H9 (cell line): ENCODE data around the gene NFIX. TPM values are rescaled to one million over a fixed set of nuclear protein-coding genes. Genes with fewer than 3 reads are reported as not detected.
A peak's percentile ranks its signal among the peaks of the same experiment; 100 is the strongest.

Experiments
- DNase-seq: peaks from one replicate; pipeline ENCODE4 v3.0.0-alpha.2; 2017
- H2AFZ ChIP-seq: one replicate; pipeline ENCODE4 v1.6.1; 2013; ENCODE audit warnings: mild to moderate bottlenecking, low read length, control low read depth, moderate library complexity
- H2AK5ac ChIP-seq: 2 replicates; pipeline ENCODE4 v1.6.1; 2013; ENCODE audit warnings: low read length, control low read depth, mixed read lengths; ENCODE audit not compliant: insufficient read length
- H2BK120ac ChIP-seq: one replicate; pipeline ENCODE4 v1.6.1; 2013; ENCODE audit warnings: low read depth, mild to moderate bottlenecking, low read length, control low read depth, inconsistent platforms; ENCODE audit not compliant: poor library complexity, severe bottlenecking
- H2BK12ac ChIP-seq: 2 replicates; pipeline ENCODE4 v1.6.1; 2013; ENCODE audit warnings: low read length, control low read depth, mixed read lengths, low read depth; ENCODE audit not compliant: insufficient read length
- H2BK15ac ChIP-seq: 2 replicates; pipeline ENCODE4 v1.6.1; 2013; ENCODE audit warnings: low read depth, low read length, control low read depth
- H2BK20ac ChIP-seq: one replicate; pipeline ENCODE4 v1.6.1; 2013; ENCODE audit warnings: low read depth, mild to moderate bottlenecking, low read length, control low read depth, inconsistent platforms; ENCODE audit not compliant: poor library complexity, severe bottlenecking
- H2BK5ac ChIP-seq: 2 replicates; pipeline ENCODE4 v1.6.1; 2013; ENCODE audit warnings: low read length, control low read depth, mixed read lengths; ENCODE audit not compliant: insufficient read length
- H3K14ac ChIP-seq: 2 replicates; pipeline ENCODE4 v1.6.1; 2013; ENCODE audit warnings: low read length, control low read depth; ENCODE audit not compliant: insufficient read depth
- H3K18ac ChIP-seq: 2 replicates; pipeline ENCODE4 v1.6.1; 2013; ENCODE audit warnings: low read depth, mild to moderate bottlenecking, mixed read lengths, low read length, control low read depth; ENCODE audit not compliant: insufficient read length
- H3K23ac ChIP-seq: 2 replicates; pipeline ENCODE4 v1.6.1; 2013; ENCODE audit warnings: low read length, control low read depth, mixed read lengths, low read depth; ENCODE audit not compliant: insufficient read length
- H3K23me2 ChIP-seq: 2 replicates; pipeline ENCODE4 v1.6.1; 2013; ENCODE audit warnings: low read depth, mild to moderate bottlenecking, mixed read lengths, low read length, control low read depth; ENCODE audit not compliant: insufficient read length, poor library complexity, severe bottlenecking
- H3K27ac ChIP-seq: 2 replicates; pipeline ENCODE4 v1.5.1; 2013; ENCODE audit warnings: low read length, control low read depth, mixed read lengths, low read depth; ENCODE audit not compliant: insufficient read length
- H3K27me3 ChIP-seq: 2 replicates; pipeline ENCODE4 v1.6.1; 2013; ENCODE audit warnings: low read length, control low read depth, inconsistent platforms; ENCODE audit not compliant: insufficient read depth
- H3K4ac ChIP-seq: 2 replicates; pipeline ENCODE4 v1.6.1; 2013; ENCODE audit warnings: low read depth, mild to moderate bottlenecking, control low read depth, inconsistent platforms, low read length, moderate library complexity
- H3K4me1 ChIP-seq: 2 replicates; pipeline ENCODE4 v1.6.1; 2013; ENCODE audit warnings: low read length, control low read depth, inconsistent platforms; ENCODE audit not compliant: insufficient read depth
- H3K4me2 ChIP-seq: 2 replicates; pipeline ENCODE4 v1.6.1; 2013; ENCODE audit warnings: low read length, control low read depth, mixed read lengths; ENCODE audit not compliant: insufficient read length, insufficient read depth
- H3K56ac ChIP-seq: 2 replicates; pipeline ENCODE4 v1.6.1; 2013; ENCODE audit warnings: low read depth, mild to moderate bottlenecking, mixed read lengths, low read length, control low read depth; ENCODE audit not compliant: insufficient read length
- H3K79me1 ChIP-seq: 2 replicates; pipeline ENCODE4 v1.6.1; 2013; ENCODE audit warnings: low read depth, mild to moderate bottlenecking, moderate library complexity, low read length, control low read depth, inconsistent platforms; ENCODE audit not compliant: insufficient read depth, poor library complexity, severe bottlenecking
- H3K79me2 ChIP-seq: 2 replicates; pipeline ENCODE4 v1.6.1; 2013; ENCODE audit warnings: low read length, control low read depth, inconsistent platforms; ENCODE audit not compliant: insufficient read depth
- H3K9ac ChIP-seq: 2 replicates; pipeline ENCODE4 v1.6.1; 2013; ENCODE audit warnings: low read length, control low read depth, mixed read lengths; ENCODE audit not compliant: insufficient read length; ENCODE audit errors: extremely low read depth
- H3K9me3 ChIP-seq: one replicate; pipeline ENCODE4 v1.6.1; 2013; ENCODE audit warnings: low read depth, low read length, inconsistent platforms; ENCODE audit not compliant: control insufficient read depth
- H3T11ph ChIP-seq: one replicate; pipeline ENCODE4 v1.6.1; 2013; ENCODE audit warnings: mild to moderate bottlenecking, low read length, control low read depth, inconsistent platforms
- H4K20me1 ChIP-seq: one replicate; pipeline ENCODE4 v1.6.1; 2013; ENCODE audit not compliant: control insufficient read depth, insufficient read length, insufficient read depth
- H4K5ac ChIP-seq: 2 replicates; pipeline ENCODE4 v1.6.1; 2013; ENCODE audit warnings: low read depth, mild to moderate bottlenecking, mixed read lengths, low read length, control low read depth; ENCODE audit not compliant: insufficient read length
- H4K8ac ChIP-seq: replicated peaks from 2 replicates; pipeline ENCODE4 v1.6.1; 2013; ENCODE audit warnings: low read length, control low read depth, mixed read lengths, low read depth; ENCODE audit not compliant: insufficient read length
- H4K91ac ChIP-seq: 2 replicates; pipeline ENCODE4 v1.6.1; 2013; ENCODE audit warnings: low read depth, mild to moderate bottlenecking, moderate library complexity, mixed read lengths, low read length, control low read depth; ENCODE audit not compliant: insufficient read length
- H3K27ac Mint-ChIP-seq, 3 experiments: 2 replicates in 2 of 3; 3 replicates in 1 of 3; pipeline ENCODE4 v1.8.0; 2020 to 2021; ENCODE audit warnings: mixed read lengths in 3 of 3, mild to moderate bottlenecking in 1 of 3, moderate library complexity in 1 of 3
- H3K27me3 Mint-ChIP-seq: 2 replicates; pipeline ENCODE4 v1.8.0; 2021; ENCODE audit warnings: low read depth, mild to moderate bottlenecking, moderate library complexity, mixed read lengths
- H3K36me3 Mint-ChIP-seq, 3 experiments: 2 replicates in 2 of 3; 3 replicates in 1 of 3; pipeline ENCODE4 v1.8.0; 2020 to 2021; ENCODE audit warnings: low read depth in 3 of 3, mixed read lengths in 3 of 3; ENCODE audit not compliant: insufficient read depth in 1 of 3
- H3K4me1 Mint-ChIP-seq, 2 experiments: 2 replicates each; pipeline ENCODE4 v1.8.0; 2020; ENCODE audit warnings: mixed read lengths in 2 of 2
- H3K4me3 Mint-ChIP-seq, 2 experiments: 2 replicates in 1 of 2; 3 replicates in 1 of 2; pipeline ENCODE4 v1.8.0; 2020 to 2021; ENCODE audit warnings: mild to moderate bottlenecking in 2 of 2, mixed read lengths in 2 of 2, moderate library complexity in 1 of 2
- H3K9me3 Mint-ChIP-seq, 2 experiments: 2 replicates in 1 of 2; 3 replicates in 1 of 2; pipeline ENCODE4 v1.8.0; 2020; ENCODE audit warnings: mild to moderate bottlenecking in 2 of 2, mixed read lengths in 2 of 2, moderate library complexity in 1 of 2
- CTCF ChIP-seq: fragments of 200-600 bp; sonication (generic); conservative IDR thresholded peaks from 3 replicates; pipeline ENCODE4 v1.8.0; 2021; ENCODE audit warnings: antibody characterized with exemption, mild to moderate bottlenecking
- WGBS: extraction: QIAGEN DNeasy Blood & Tissue Kit; methylation state at CpG from one replicate; pipeline ENCODE4 v1.1.7; 2013; ENCODE audit warnings: missing lambda C conversion rate, low lambda C conversion rate, mixed read lengths; ENCODE audit not compliant: insufficient read length; ENCODE audit errors: extremely low coverage; 5-methylcytosine and 5-hydroxymethylcytosine counted together
- total RNA-seq: library from RNA; stranded (reverse); gene quantifications from 2 replicates; pipeline ENCODE4 v1.2.1, GENCODE V29; 2021

NFIX gene
- total RNA-seq, 1 experiment from 2014 or later = 0.31 TPM

DNA sequence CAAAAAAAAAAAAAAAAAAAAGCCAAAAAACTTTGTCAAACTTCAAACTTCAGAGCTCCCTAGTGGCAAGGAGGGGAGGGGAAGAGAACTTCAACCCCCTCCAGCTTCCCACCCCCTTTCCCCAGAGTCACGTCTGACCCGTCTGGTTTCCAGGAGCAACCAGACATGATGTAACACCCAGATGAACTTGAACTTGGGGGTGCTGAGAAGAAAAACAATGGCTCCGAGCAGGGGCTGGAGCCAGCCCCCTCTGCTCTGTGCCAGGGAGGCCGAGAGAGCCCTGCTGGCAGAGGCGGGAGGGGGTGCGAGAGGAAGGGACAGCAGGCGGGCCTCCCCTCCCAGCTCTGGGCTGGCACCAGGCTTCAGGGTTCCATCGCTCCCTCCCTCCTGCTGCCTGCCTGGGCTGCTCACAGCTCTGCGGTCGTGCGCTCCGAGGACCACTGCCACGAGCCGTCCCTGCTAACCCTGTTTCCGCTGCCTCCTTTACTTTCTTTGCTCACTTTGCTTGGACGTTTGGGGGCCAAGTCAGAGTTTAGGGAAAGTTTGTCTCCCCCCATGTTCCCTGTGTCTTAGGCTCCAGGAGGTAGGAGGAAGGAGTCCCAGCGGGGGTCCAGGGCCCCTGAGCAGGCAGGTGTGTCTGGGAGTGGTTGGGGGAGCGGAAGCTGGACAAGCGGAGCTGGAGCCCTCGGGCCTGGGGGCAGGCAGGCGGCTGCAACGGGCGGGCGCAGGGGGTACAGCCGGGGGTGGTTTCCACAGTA, 96.3 kb downstream of the NFIX start:
- H3K9me3 Mint-ChIP-seq = no peaks in the 10 kb centered on the region
- H3K4me2 ChIP-seq = no peak overlapping the region
- H4K5ac ChIP-seq = no peak overlapping the region
- no peak for TF ChIP-seq CTCF
- H2AFZ ChIP-seq = no peak overlapping the region
- H2BK20ac ChIP-seq = no peak overlapping the region
- H2BK12ac ChIP-seq = no peak overlapping the region
- H3K4me1 ChIP-seq = 0 out of 2 replicates have a peak, but pooled peaks cover 2% of the 10 kb centered on the region
- H3K18ac ChIP-seq = no peak overlapping the region
- DNase-seq = peak; percentile 59
- no CpG with 5 or more reads among the region's 25 CpGs for WGBS
- H3K79me1 ChIP-seq = no peaks in the 10 kb centered on the region
- no peak overlapping the region for H3T11ph ChIP-seq
- H2AK5ac ChIP-seq = no peak overlapping the region
- no peaks in the 10 kb centered on the region for H3K9me3 ChIP-seq
- H3K27ac ChIP-seq = no peak overlapping the region
- peak overlapping the region; percentile 5 to 57; a peak in 3 of 5 replicates for H3K4me3 Mint-ChIP-seq
- no peak overlapping the region for H2BK15ac ChIP-seq
- no peak overlapping the region for H3K4ac ChIP-seq
- peaks cover 27 to 37% of the 10 kb centered on the region in 2 experiments for H3K4me1 Mint-ChIP-seq
- H3K27me3 ChIP-seq = peaks cover 6% of the 10 kb centered on the region; the same call in 1 of the 2 replicates
- no peak overlapping the region; a peak in 1 of 7 replicates for H3K27ac Mint-ChIP-seq
- no peaks in the 10 kb centered on the region for H3K79me2 ChIP-seq
- H3K36me3 Mint-ChIP-seq = no peaks in the 10 kb centered on the region
- no peak overlapping the region for H2BK5ac ChIP-seq
- no peaks in the 10 kb centered on the region for H4K20me1 ChIP-seq
- H3K23ac ChIP-seq = no peak overlapping the region
- no peak overlapping the region for H2BK120ac ChIP-seq
- no peak overlapping the region; the same call in 1 of the 2 replicates for H3K14ac ChIP-seq
- H3K56ac ChIP-seq = no peak overlapping the region
- peaks cover 63% of the 10 kb centered on the region for H3K27me3 Mint-ChIP-seq
- no peak overlapping the region for H4K8ac ChIP-seq
- no peak overlapping the region for H4K91ac ChIP-seq
- H3K9ac ChIP-seq = no peak overlapping the region
- peaks cover 9% of the 10 kb centered on the region for H3K23me2 ChIP-seq
